ENCODE results near the gene CCNY. TPM values are rescaled to one million over a fixed set of nuclear protein-coding genes. Genes with fewer than 3 reads are reported as not detected.

Gene CCNY
- total RNA-seq, 2 experiments from 2014 or later, result 64.9 to 66.9 TPM

DNA sequence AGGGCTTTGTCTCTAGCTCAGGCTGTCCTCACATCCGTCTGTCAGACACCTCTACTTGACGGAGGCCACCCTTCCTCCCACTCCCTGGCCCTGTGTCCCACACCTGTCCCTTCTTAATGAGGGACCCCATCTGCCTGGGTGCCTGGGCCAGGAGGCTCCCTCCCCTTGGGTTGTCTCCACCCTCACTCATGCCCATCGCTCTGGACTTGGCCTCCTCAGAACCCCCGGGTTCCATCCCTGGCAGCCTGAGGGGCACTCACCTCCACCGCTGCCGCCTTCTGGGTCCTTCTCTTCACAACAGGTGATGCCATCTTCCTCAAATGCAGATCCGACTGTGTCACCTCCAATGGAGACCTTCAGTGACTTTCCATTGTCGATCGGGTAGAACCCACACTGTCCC, 248.6 kb downstream of the CCNY start:
- no peaks in the 10 kb centered on the region for H3K9me3 Mint-ChIP-seq
- no peak for ATAC-seq (ENCODE audit: poor library complexity)
- ChIA-PET POLR2A (no interaction called here), CTCF (no interaction called here)
- no peak overlapping the region for H3K27ac ChIP-seq (ENCODE audit: low read depth in 1 of 2, low read length in 2 of 2)
- no peak overlapping the region for H3K4me3 Mint-ChIP-seq
- no peaks in the 10 kb centered on the region for H3K36me3 Mint-ChIP-seq (ENCODE audit: low read depth)
- no peaks in the 10 kb centered on the region for H3K4me1 ChIP-seq (ENCODE audit: insufficient read depth, low read length)
- no peak overlapping the region for H3K4me3 ChIP-seq (ENCODE audit: low read length)
- peaks cover 16% of the 10 kb centered on the region for H3K27me3 Mint-ChIP-seq
- no peak for DNase-seq
- H3K27me3 ChIP-seq (ENCODE audit: control insufficient read depth in 1 of 2, insufficient read depth in 2 of 2, low read length in 2 of 2), result peaks cover 2 to 3% of the 10 kb centered on the region in 2 experiments
- H3K9me3 ChIP-seq (ENCODE audit: control insufficient read depth in 1 of 2, insufficient read depth in 1 of 2, low read length in 2 of 2), result peaks cover 0 to 6% of the 10 kb centered on the region in 2 experiments
- no peaks in the 10 kb centered on the region for H3K36me3 ChIP-seq (ENCODE audit: insufficient read depth, low read length)
- TF ChIP-seq, protein P1, sequence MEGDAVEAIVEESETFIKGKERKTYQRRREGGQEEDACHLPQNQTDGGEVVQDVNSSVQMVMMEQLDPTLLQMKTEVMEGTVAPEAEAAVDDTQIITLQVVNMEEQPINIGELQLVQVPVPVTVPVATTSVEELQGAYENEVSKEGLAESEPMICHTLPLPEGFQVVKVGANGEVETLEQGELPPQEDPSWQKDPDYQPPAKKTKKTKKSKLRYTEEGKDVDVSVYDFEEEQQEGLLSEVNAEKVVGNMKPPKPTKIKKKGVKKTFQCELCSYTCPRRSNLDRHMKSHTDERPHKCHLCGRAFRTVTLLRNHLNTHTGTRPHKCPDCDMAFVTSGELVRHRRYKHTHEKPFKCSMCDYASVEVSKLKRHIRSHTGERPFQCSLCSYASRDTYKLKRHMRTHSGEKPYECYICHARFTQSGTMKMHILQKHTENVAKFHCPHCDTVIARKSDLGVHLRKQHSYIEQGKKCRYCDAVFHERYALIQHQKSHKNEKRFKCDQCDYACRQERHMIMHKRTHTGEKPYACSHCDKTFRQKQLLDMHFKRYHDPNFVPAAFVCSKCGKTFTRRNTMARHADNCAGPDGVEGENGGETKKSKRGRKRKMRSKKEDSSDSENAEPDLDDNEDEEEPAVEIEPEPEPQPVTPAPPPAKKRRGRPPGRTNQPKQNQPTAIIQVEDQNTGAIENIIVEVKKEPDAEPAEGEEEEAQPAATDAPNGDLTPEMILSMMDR (IDR thresholded peaks at IDR 0.05), result no peak
- intact Hi-C loops (cut with DNase I, micrococcal nuclease), result no loop called here
- H3K27ac Mint-ChIP-seq, result no peak overlapping the region
- H3K4me1 Mint-ChIP-seq (ENCODE audit: low read depth), result no peaks in the 10 kb centered on the region

DNA sequence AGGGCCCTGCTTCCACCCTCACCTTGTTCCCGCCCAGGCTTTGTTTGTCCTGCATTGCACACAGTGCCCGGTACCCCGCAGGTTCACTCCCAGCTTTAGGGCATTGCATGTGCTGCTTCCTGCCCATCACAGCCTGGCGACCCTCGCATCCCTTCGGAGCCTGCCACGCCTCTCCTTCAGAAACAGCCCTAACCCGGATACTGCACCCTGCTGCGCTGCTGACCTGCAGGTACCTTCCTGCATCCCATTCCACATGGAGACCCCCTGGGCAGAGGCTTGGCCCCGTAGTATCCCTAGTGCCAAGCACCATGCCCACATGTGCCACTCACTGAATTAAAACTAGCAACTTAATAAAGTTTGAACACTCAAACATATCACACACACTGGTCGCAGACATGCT, 249.0 kb downstream of the CCNY start:
- no peak for ATAC-seq (ENCODE audit: poor library complexity)
- H3K27ac Mint-ChIP-seq, result no peak overlapping the region
- Histone ChIP-seq H3K27me3 (ENCODE audit: control insufficient read depth in 1 of 2, insufficient read depth in 2 of 2, low read length in 2 of 2) (peaks cover 2 to 3% of the 10 kb centered on the region in 2 experiments), H3K4me3 (ENCODE audit: low read length) (no peak overlapping the region), H3K9me3 (ENCODE audit: control insufficient read depth in 1 of 2, insufficient read depth in 1 of 2, low read length in 2 of 2) (peaks cover 1 to 6% of the 10 kb centered on the region in 2 experiments), H3K27ac (ENCODE audit: low read depth in 1 of 2, low read length in 2 of 2) (no peak overlapping the region), H3K36me3 (ENCODE audit: insufficient read depth, low read length) (no peaks in the 10 kb centered on the region), H3K4me1 (ENCODE audit: insufficient read depth, low read length) (no peaks in the 10 kb centered on the region)
- no peak for DNase-seq
- ChIA-PET POLR2A (no interaction called here), CTCF (no interaction called here)
- TF ChIP-seq, protein P1 (IDR thresholded peaks at IDR 0.05), result no peak
- H3K27me3 Mint-ChIP-seq, result peaks cover 16% of the 10 kb centered on the region
- H3K4me1 Mint-ChIP-seq (ENCODE audit: low read depth), result no peaks in the 10 kb centered on the region
- no peaks in the 10 kb centered on the region for H3K9me3 Mint-ChIP-seq
- no peak overlapping the region for H3K4me3 Mint-ChIP-seq
- intact Hi-C loops (cut with DNase I, micrococcal nuclease), result no loop called here
- H3K36me3 Mint-ChIP-seq (ENCODE audit: low read depth), result no peaks in the 10 kb centered on the region

DNA sequence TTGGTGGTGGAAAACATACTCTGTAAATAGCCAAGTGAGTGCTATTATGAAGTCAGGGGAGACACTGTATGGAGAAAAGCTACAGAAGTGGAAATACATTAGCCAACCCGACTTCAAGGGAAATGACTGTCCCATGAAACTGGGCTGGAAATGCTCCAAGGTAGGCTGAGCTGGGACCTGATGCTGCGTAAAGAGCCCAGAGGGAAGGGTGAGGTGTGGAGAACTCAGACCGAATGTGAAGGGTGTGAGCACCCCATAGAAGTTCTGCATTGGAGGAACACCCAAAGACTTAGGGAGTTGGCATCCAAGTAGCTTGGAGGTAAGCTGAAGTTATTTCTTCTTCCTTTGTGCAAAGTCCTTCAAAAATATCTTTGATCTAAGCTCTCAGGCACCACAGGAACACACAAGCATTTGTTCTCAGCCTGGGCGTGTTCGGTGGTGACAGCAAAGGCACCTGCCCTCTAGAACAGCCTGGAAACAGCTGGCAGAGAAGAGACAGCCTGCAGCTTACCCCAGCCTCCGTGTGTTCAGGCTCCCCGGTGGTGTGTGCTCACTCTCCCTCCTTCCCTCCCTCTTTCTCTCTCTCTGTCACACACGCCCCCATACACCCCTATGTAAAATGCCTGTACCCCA, 249.7 kb downstream of the CCNY start:
- Histone ChIP-seq H3K9me3 (ENCODE audit: control insufficient read depth in 1 of 2, insufficient read depth in 1 of 2, low read length in 2 of 2) (peaks cover 5 to 6% of the 10 kb centered on the region in 2 experiments), H3K27me3 (ENCODE audit: control insufficient read depth in 1 of 2, insufficient read depth in 2 of 2, low read length in 2 of 2) (peaks cover 2 to 3% of the 10 kb centered on the region in 2 experiments), H3K4me3 (ENCODE audit: low read length) (no peak overlapping the region), H3K4me1 (ENCODE audit: insufficient read depth, low read length) (no peaks in the 10 kb centered on the region), H3K36me3 (ENCODE audit: insufficient read depth, low read length) (no peaks in the 10 kb centered on the region), H3K27ac (ENCODE audit: low read depth in 1 of 2, low read length in 2 of 2) (no peak overlapping the region)
- peaks cover 2% of the 10 kb centered on the region for H3K9me3 Mint-ChIP-seq
- POLR2A ChIA-PET, result no interaction called here
- intact Hi-C loops (cut with DNase I, micrococcal nuclease), result no loop called here
- no peaks in the 10 kb centered on the region for H3K36me3 Mint-ChIP-seq (ENCODE audit: low read depth)
- DNase-seq (no peak), ATAC-seq (ENCODE audit: poor library complexity) (no peak)
- no peaks in the 10 kb centered on the region for H3K4me1 Mint-ChIP-seq (ENCODE audit: low read depth)
- H3K27me3 Mint-ChIP-seq, result peaks cover 20% of the 10 kb centered on the region
- CTCF ChIA-PET, result no interaction called here
- TF ChIP-seq, protein P1 (IDR thresholded peaks at IDR 0.05), result no peak
- no peak overlapping the region for H3K4me3 Mint-ChIP-seq
- H3K27ac Mint-ChIP-seq, result no peak overlapping the region
